ENCODE results near the gene ZNF678.

DNA sequence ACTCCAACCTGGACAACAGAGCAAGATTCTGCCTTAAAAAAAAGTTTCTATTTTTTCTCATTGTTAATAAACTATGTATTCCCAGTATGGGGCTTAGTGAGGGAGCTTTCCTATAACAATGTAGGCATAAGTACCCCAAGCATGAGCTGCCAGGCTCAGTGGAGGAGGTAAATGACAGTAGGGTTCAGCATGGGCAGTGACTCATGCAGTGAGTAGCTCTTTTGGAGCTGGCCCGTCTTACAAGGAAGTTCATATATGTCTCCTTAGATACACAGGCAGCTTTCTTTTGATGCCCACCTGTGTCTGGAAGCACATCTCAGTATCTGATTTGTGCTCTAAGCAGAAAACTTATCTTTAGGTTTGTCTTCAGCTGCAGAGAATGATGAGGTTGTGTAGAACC is 57.9 kb downstream of the ZNF678 start:
- TF ChIP-seq, protein P1, sequence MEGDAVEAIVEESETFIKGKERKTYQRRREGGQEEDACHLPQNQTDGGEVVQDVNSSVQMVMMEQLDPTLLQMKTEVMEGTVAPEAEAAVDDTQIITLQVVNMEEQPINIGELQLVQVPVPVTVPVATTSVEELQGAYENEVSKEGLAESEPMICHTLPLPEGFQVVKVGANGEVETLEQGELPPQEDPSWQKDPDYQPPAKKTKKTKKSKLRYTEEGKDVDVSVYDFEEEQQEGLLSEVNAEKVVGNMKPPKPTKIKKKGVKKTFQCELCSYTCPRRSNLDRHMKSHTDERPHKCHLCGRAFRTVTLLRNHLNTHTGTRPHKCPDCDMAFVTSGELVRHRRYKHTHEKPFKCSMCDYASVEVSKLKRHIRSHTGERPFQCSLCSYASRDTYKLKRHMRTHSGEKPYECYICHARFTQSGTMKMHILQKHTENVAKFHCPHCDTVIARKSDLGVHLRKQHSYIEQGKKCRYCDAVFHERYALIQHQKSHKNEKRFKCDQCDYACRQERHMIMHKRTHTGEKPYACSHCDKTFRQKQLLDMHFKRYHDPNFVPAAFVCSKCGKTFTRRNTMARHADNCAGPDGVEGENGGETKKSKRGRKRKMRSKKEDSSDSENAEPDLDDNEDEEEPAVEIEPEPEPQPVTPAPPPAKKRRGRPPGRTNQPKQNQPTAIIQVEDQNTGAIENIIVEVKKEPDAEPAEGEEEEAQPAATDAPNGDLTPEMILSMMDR (IDR thresholded peaks at IDR 0.05): no peak
- no peak for TF ChIP-seq POLR2A (IDR thresholded peaks at IDR 0.05)
